WTC11 (cell line): Measurements from ENCODE around the gene LPIN3.

ENCODE experiments used
- CREB1 ChIP-seq: sonication (generic); formaldehyde crosslinking; IDR thresholded peaks from 2 replicates; pipeline ENCODE4 v1.8.0; 2023; ENCODE audit warnings: mild to moderate bottlenecking, missing genetic modification reagents
- JUN ChIP-seq: sonication (generic); formaldehyde crosslinking; IDR thresholded peaks from 2 replicates; pipeline ENCODE4 v1.8.0; 2023; ENCODE audit warnings: mild to moderate bottlenecking, missing genetic modification reagents
- RELA ChIP-seq: sonication (generic); formaldehyde crosslinking; IDR thresholded peaks from 2 replicates; pipeline ENCODE4 v1.8.1; 2022; ENCODE audit warnings: missing genetic modification reagents, mild to moderate bottlenecking, borderline replicate concordance
- ZNF263 ChIP-seq: sonication (generic); formaldehyde crosslinking; IDR thresholded peaks from 2 replicates; pipeline ENCODE4 v1.8.1; 2022; ENCODE audit warnings: low read depth, mild to moderate bottlenecking, moderate library complexity, missing genetic modification reagents
- TF ChIP-seq, protein P1 (sequence below): fragments of 250-450 bp; sonication (Bioruptor Pico); IDR thresholded peaks from 2 replicates; pipeline ENCODE4 v2.1.2; 2022; ENCODE audit warnings: mild to moderate bottlenecking, moderate library complexity
- TF ChIP-seq, protein P2 (sequence below): sonication (generic); formaldehyde crosslinking; IDR thresholded peaks from 2 replicates; pipeline ENCODE4 v1.8.0; 2022; ENCODE audit warnings: mild to moderate bottlenecking, missing genetic modification reagents
- TF ChIP-seq, protein P3 (sequence below): sonication (generic); formaldehyde crosslinking; IDR thresholded peaks from 2 replicates; pipeline ENCODE4 v1.8.1; 2023; ENCODE audit warnings: mild to moderate bottlenecking, moderate library complexity, missing genetic modification reagents
- TF ChIP-seq, protein P4 (sequence below): fragments of 200-600 bp; IDR thresholded peaks from 2 replicates; pipeline ENCODE4 v1.8.0; 2022; ENCODE audit warnings: antibody characterized with exemption
- TF ChIP-seq, protein P5 (sequence below): sonication (generic); formaldehyde crosslinking; IDR thresholded peaks from 2 replicates; pipeline ENCODE4 v1.8.0; 2022; ENCODE audit warnings: missing genetic modification reagents
- TF ChIP-seq, protein P6 (sequence below): sonication (generic); formaldehyde crosslinking; IDR thresholded peaks from 2 replicates; pipeline ENCODE4 v1.8.1; 2022; ENCODE audit warnings: low read depth, mild to moderate bottlenecking, moderate library complexity, missing genetic modification reagents, borderline replicate concordance
- TF ChIP-seq, protein P7 (sequence below): sonication (generic); formaldehyde crosslinking; IDR thresholded peaks from 2 replicates; pipeline ENCODE4 v1.8.0; 2022; ENCODE audit warnings: mild to moderate bottlenecking, missing genetic modification reagents

DNA sequence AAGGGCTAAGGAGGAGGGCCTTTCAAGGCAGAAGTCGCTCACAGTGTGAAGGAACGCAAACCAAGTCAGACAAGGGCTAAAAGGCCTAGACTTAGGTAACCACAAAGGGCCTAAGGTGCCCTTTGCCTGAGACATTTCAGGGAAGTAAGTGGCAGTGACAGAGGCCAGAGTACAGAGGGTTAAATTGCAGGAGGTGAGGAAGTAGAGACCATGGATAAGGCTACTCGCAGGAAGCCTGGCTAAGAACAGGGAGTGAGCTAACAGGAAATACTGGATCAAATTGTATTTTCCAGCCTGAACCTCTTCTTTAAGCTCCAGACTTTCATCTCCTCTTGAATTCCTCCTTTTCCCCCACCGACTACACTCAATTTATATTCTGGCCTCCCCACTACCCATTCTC is 39.7 kb upstream of the LPIN3 start:
- TF ChIP-seq RELA (no peak), JUN (CRISPR knock-in tag) (no peak), CREB1 (CRISPR knock-in tag) (no peak), ZNF263 (CRISPR knock-in tag) (no peak)
- TF ChIP-seq, protein P1, sequence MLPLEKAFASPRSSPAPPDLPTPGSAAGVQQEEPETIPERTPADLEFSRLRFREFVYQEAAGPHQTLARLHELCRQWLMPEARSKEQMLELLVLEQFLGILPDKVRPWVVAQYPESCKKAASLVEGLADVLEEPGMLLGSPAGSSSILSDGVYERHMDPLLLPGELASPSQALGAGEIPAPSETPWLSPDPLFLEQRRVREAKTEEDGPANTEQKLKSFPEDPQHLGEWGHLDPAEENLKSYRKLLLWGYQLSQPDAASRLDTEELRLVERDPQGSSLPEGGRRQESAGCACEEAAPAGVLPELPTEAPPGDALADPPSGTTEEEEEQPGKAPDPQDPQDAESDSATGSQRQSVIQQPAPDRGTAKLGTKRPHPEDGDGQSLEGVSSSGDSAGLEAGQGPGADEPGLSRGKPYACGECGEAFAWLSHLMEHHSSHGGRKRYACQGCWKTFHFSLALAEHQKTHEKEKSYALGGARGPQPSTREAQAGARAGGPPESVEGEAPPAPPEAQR: no peak
- TF ChIP-seq, protein P2, sequence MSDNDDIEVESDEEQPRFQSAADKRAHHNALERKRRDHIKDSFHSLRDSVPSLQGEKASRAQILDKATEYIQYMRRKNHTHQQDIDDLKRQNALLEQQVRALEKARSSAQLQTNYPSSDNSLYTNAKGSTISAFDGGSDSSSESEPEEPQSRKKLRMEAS (CRISPR knock-in tag): no peak
- TF ChIP-seq, protein P3, sequence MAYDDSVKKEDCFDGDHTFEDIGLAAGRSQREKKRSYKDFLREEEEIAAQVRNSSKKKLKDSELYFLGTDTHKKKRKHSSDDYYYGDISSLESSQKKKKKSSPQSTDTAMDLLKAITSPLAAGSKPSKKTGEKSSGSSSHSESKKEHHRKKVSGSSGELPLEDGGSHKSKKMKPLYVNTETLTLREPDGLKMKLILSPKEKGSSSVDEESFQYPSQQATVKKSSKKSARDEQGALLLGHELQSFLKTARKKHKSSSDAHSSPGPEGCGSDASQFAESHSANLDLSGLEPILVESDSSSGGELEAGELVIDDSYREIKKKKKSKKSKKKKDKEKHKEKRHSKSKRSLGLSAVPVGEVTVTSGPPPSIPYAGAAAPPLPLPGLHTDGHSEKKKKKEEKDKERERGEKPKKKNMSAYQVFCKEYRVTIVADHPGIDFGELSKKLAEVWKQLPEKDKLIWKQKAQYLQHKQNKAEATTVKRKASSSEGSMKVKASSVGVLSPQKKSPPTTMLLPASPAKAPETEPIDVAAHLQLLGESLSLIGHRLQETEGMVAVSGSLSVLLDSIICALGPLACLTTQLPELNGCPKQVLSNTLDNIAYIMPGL (CRISPR knock-in tag): no peak
- TF ChIP-seq, protein P4, sequence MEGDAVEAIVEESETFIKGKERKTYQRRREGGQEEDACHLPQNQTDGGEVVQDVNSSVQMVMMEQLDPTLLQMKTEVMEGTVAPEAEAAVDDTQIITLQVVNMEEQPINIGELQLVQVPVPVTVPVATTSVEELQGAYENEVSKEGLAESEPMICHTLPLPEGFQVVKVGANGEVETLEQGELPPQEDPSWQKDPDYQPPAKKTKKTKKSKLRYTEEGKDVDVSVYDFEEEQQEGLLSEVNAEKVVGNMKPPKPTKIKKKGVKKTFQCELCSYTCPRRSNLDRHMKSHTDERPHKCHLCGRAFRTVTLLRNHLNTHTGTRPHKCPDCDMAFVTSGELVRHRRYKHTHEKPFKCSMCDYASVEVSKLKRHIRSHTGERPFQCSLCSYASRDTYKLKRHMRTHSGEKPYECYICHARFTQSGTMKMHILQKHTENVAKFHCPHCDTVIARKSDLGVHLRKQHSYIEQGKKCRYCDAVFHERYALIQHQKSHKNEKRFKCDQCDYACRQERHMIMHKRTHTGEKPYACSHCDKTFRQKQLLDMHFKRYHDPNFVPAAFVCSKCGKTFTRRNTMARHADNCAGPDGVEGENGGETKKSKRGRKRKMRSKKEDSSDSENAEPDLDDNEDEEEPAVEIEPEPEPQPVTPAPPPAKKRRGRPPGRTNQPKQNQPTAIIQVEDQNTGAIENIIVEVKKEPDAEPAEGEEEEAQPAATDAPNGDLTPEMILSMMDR: no peak
- TF ChIP-seq, protein P5, sequence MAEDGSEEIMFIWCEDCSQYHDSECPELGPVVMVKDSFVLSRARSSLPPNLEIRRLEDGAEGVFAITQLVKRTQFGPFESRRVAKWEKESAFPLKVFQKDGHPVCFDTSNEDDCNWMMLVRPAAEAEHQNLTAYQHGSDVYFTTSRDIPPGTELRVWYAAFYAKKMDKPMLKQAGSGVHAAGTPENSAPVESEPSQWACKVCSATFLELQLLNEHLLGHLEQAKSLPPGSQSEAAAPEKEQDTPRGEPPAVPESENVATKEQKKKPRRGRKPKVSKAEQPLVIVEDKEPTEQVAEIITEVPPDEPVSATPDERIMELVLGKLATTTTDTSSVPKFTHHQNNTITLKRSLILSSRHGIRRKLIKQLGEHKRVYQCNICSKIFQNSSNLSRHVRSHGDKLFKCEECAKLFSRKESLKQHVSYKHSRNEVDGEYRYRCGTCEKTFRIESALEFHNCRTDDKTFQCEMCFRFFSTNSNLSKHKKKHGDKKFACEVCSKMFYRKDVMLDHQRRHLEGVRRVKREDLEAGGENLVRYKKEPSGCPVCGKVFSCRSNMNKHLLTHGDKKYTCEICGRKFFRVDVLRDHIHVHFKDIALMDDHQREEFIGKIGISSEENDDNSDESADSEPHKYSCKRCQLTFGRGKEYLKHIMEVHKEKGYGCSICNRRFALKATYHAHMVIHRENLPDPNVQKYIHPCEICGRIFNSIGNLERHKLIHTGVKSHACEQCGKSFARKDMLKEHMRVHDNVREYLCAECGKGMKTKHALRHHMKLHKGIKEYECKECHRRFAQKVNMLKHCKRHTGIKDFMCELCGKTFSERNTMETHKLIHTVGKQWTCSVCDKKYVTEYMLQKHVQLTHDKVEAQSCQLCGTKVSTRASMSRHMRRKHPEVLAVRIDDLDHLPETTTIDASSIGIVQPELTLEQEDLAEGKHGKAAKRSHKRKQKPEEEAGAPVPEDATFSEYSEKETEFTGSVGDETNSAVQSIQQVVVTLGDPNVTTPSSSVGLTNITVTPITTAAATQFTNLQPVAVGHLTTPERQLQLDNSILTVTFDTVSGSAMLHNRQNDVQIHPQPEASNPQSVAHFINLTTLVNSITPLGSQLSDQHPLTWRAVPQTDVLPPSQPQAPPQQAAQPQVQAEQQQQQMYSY (CRISPR knock-in tag): no peak
- TF ChIP-seq, protein P6, sequence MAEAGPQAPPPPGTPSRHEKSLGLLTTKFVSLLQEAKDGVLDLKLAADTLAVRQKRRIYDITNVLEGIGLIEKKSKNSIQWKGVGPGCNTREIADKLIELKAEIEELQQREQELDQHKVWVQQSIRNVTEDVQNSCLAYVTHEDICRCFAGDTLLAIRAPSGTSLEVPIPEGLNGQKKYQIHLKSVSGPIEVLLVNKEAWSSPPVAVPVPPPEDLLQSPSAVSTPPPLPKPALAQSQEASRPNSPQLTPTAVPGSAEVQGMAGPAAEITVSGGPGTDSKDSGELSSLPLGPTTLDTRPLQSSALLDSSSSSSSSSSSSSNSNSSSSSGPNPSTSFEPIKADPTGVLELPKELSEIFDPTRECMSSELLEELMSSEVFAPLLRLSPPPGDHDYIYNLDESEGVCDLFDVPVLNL (CRISPR knock-in tag): no peak
- TF ChIP-seq, protein P7, sequence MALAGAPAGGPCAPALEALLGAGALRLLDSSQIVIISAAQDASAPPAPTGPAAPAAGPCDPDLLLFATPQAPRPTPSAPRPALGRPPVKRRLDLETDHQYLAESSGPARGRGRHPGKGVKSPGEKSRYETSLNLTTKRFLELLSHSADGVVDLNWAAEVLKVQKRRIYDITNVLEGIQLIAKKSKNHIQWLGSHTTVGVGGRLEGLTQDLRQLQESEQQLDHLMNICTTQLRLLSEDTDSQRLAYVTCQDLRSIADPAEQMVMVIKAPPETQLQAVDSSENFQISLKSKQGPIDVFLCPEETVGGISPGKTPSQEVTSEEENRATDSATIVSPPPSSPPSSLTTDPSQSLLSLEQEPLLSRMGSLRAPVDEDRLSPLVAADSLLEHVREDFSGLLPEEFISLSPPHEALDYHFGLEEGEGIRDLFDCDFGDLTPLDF: no peak
